NCI-H526 (cell line): ENCODE measurements around the gene ANK2.
"Not testable (repeated sequence)": the region's sequence is repeated elsewhere in the genome, so short reads cannot be mapped to it uniquely, and the experiment has no call there.

Experiments
- DNase-seq, 2 experiments: peaks; one replicate each; lab custom pipeline; 2025; lab: John Stamatoyannopoulos, UW

The ANK2 gene

GRCh38 chr4:113153529-113154101, 104.2 kb downstream of the ANK2 start:
- no peak for DNase-seq

- DNase-seq = no peak
Measured at GRCh38 chr4:113154281-113154680, 104.8 kb downstream of the ANK2 start.

DNA sequence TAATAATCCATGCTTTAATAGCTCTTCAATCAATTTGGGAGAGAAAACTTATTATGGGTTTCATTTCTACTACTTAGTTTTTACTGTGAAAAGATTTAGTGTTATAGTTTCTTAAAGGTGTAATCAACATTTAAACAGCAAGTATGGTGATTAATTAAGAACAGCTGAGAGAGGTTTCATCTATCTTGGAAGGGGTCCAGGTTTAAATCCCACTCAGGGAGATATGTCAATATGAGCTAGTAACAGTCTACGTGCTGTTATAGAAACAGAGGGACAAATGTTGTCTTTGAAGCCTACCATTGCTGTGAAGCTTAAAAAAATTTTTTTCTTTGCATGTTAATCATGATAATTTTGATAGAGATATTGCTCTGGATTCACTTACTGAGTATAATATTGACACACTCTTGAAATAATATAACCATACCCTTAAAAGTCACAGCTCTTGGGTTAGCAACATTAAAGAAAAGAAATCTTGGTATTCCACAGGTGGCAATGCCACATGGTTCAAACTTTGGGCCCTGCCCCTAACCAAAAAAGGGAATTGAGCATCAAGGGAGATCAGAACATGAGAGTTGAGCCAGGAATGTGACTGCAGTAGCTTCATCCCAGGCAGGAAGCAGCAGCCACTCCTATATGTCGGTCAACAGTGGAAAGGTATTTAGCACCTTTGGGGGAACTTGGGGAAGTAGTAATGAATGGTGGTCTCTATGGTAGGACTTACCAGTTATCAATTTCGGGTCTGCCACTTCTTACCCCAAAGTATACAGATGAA, 107.8 kb downstream of the ANK2 start:
- DNase-seq = no peak

GRCh38 chr4:113159942-113160545, 110.6 kb downstream of the ANK2 start:
- DNase-seq = no peak

GRCh38 chr4:113160548-113160947, 111.1 kb downstream of the ANK2 start:
- no peak for DNase-seq

DNA sequence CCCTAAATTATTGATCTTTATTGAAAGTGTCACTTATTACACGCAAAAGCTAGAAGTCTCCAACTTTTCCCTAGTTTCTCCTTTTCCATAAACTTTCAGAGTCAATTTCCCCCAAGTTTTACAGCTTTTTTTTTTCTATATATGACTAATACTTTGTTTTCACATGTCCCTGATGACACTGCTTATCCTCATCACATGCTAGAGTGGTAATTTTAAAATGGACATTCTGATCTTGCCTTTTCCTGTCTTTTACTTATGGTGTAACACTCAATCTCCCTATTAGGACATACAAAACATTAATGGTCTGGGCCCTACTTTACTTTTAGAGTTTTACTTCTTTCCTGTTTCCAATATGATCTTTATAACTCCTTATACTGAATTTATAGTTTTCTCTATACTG, 112.6 kb downstream of the ANK2 start:
- DNase-seq = no peak

DNA sequence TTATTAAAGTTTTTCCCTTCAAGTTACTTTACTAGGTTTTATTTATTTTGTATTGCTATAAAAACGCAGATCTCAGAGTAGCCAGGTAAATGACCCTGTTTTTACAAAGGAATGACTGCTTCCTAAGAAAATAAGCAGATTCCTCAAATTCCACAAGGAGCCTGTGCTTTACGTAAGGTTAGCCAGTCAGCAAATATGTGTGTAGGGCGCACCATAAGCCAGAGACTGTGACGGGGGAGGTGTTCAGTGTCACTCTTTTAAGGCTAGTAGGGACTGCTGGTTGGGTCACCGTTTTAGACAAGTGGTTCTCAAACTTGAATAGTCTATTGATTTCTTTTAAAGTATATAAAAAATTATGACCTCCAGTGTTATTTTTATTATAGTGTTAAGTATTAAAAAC, 119.9 kb downstream of the ANK2 start:
- DNase-seq = no peak

- no peak for DNase-seq
Measured at GRCh38 chr4:113170115-113170804, 120.8 kb downstream of the ANK2 start.

- DNase-seq = no peak
Measured at GRCh38 chr4:113170805-113171468, 121.5 kb downstream of the ANK2 start.

DNA sequence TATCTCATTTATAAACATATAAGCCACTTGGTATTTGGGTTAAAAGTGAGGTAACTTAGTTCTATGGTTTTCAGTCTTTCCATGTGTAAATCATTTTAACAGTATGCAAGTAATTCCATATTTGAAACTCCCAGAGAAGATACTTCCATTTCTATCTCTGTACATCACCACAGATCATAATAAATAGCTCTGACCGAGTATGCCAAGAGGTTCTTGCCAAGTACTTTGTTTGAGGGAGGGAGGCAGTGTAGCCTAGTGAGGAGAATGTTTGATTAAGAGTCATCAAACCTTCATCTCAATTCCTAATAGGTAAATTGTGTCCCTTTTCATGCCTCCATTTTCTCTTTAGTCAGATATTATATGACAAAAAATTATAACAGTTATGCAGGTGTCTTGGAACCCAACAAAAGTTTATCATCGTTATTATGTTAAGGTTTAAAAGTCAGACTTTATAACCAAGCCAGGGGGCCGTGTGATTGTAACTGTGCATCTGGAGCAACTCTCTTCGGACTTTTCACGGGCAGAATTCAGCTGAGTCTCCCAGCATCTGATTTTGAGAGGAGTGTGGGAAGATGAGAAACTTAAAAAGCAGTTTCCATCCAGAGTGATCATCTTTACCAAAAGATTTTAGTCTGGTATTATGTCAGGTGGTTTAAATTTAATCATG, 123.8 kb downstream of the ANK2 start:
- no peak for DNase-seq

GRCh38 chr4:113173793-113174264, 124.4 kb downstream of the ANK2 start:
- DNase-seq = peak in 1 of 2 experiments; percentile 10

GRCh38 chr4:113179091-113179490, 129.6 kb downstream of the ANK2 start:
- DNase-seq = no peak

- DNase-seq = no peak
Measured at GRCh38 chr4:113179996-113180395, 130.5 kb downstream of the ANK2 start.

DNA sequence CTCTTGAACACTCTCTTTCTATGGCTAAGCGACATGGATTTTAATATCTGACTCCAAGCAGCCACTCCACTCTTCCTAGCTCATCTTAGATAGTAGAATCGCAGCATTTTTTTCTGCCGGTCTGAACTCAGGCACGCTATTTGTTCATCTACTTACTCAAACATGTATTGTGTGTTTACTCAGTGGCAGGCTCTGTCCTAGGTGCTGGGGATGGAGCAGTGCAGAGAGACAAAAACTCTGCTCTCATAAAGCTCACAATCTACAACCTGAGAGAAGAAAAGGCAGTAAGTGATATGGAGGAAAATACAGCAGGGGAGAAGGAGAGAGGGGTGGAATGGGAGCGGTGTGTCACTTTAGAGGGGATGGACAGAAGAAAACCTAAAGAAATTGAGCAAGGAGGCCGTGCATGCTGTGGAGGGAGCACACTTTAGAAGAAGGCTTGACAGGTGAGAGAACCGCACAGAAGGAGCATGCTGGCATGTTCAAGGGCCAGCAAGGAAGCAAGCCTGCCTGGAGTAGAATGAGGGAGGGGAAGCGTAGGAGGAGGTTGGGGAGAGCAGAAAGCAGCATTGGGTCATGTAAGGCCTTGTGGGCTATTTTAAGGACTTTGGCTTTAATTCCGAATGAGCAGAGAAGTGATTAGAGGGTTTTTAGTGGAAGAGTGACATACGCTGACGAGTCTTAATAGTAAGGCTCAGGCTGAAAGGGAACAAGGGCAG, 132.0 kb downstream of the ANK2 start:
- no peak for DNase-seq

- no peak for DNase-seq
Measured at GRCh38 chr4:113183032-113183605, 133.7 kb downstream of the ANK2 start.

GRCh38 chr4:113186220-113186619, 136.8 kb downstream of the ANK2 start:
- DNase-seq = not testable (repeated sequence)

- no peak for DNase-seq
Measured at GRCh38 chr4:113186913-113187312, 137.5 kb downstream of the ANK2 start.

GRCh38 chr4:113187358-113187757, 137.9 kb downstream of the ANK2 start:
- no peak for DNase-seq

GRCh38 chr4:113189546-113189945, 140.1 kb downstream of the ANK2 start:
- DNase-seq = no peak

DNA sequence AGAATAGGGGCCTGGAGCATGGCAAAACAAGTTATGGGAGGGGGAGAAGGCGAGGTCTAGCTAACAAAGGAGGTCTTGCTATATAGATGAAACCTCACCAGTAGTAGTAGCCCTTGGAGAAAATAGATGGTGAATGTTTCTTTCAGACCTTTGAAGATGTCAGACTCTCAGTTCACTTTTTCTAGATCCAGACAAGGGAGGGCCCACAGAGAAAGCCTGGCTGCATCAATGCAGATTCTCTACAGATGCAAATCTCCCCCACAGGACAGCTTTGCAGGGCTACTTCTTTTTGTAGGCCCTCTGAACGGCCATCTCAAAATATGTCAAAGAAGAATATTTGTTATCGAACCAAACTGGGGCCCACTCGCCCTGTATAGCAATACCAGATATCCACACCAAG, 159.7 kb downstream of the ANK2 start:
- no peak for DNase-seq
